Activated CD4-positive, CD25-positive, alpha-beta regulatory T cell treated with anti-CD3 and anti-CD28 coated beads, Interleukin-2, amount 50 U/mL, for 24 hours (primary cell): ENCODE data around the gene ENHO.
A peak's percentile ranks its signal among the peaks of the same experiment; 100 is the strongest.
"Not testable (repeated sequence)": the region's sequence is repeated elsewhere in the genome, so short reads cannot be mapped to it uniquely, and the experiment has no call there.

ENCODE experiments used
- ATAC-seq, 2 donors: fragments of 150-1000 bp; cut with Tn5 transposase; one replicate each; pipeline ENCODE4 v1.10.0; 2021; ENCODE audit warnings: mild to moderate bottlenecking in 1 of 2, moderate library complexity in 1 of 2

The ENHO gene

GRCh38 chr9:34505370-34506120, 17.2 kb downstream of the ENHO start:
- ATAC-seq: no peak

DNA sequence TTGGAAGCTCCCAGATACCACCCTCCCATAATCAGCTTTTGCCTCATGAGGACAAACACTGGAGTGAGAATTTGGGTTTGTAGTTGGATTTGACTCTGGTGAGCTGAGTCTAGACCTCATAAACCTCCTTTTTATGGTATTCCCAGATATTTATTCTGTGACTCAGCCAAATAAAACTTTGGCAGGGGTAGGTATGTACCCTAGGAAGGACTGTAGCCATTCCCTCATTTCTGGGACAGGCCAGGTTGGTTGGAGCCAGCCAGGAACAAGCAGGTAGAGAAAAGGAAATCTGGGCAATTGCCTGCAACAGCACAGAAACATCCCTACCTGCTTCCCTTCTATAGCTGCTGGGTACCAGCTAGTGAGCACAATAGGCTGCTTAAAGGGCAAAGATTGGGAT, 19.4 kb downstream of the ENHO start:
- no peak for ATAC-seq

DNA sequence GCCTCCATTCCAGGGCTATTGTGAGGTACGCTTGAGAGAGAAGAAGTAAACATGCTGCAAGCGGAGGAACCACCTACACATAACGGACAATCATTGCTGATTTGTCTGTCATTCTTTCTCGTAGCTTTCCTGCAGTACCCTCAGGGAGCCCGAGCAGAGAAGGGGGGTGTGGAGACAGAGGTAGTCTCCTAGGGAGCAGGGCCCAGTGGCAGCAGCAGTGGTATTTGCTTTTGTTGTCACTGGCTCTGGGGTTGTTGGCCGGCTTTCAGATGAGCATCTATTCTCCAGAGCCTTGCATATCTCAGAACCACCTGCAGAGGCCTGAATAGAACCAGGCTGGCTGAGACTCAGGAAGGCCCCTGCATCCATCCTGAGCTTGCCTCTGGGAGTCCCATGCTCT, 19.9 kb downstream of the ENHO start:
- no peak for ATAC-seq

DNA sequence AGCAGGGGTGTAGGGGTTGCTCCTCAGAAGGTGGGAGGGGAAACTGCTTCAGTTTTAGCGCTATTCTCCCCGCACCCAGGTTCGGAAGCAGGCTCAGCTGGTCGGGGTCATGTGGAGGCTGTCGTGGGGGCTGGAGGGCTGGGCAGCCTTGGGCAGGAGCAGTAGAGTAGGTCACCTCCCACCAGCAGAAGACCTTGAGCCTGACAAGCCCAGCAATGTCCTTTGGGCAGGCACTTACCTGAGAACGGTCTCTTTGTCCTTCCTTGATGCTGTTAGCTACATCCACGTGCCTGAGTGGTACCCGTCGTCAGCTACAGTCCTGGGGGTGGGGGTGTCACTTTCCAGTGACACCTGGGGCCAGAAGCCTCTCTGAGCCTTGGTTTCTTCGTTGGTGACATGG, 20.3 kb downstream of the ENHO start:
- ATAC-seq: no peak

GRCh38 chr9:34501889-34502425, 20.8 kb downstream of the ENHO start:
- ATAC-seq: no peak

GRCh38 chr9:34501372-34501771, 21.4 kb downstream of the ENHO start:
- ATAC-seq: no peak

GRCh38 chr9:34500623-34501267, 22.0 kb downstream of the ENHO start:
- peak; percentile 91 to 95 for ATAC-seq

DNA sequence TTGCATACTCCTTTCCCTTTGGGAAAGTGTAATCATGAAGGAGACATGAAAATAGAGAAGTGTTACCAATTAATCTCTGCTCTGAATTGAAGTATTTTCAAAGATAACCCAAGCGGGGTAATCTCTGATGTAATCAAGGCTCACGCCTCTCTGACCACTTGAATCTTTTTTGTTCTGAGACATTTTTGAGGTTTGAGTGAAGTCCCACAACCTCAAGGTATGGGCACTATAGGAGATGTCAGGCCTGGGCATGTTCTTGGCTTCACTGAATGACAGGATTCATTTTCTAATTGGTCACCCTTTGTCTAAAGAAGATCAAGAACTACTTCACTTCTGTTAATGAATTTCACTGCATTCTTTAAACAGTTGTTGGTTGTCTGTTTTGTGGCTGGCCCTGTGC, 23.7 kb downstream of the ENHO start:
- ATAC-seq: no peak

DNA sequence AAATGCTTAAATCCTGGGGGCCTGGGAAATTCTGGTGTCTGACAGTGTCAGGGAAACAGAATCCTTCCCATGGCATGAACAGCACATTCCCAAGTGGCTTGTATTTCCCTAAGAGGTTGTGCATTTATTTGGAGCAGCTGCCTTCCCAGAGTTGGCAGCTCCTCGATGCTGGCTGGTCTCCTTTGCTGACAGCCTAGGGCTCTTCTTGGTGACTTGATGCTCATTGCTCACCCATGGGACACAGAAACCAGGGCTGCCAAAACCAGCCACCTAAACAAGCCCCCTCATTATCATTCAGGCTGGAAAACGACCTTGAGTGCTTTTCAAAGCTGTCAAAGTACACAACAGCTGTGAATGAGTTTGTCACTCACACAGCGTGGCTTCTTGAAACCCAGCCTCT, 24.2 kb downstream of the ENHO start:
- ATAC-seq: no peak

GRCh38 chr9:34496149-34496712, 26.6 kb downstream of the ENHO start:
- no peak for ATAC-seq

- no peak for ATAC-seq
These were observed 28.7 kb downstream of the ENHO start for GRCh38 chr9:34493972-34494535.

- no peak for ATAC-seq
These were observed 30.7 kb downstream of the ENHO start for GRCh38 chr9:34492051-34492450.

DNA sequence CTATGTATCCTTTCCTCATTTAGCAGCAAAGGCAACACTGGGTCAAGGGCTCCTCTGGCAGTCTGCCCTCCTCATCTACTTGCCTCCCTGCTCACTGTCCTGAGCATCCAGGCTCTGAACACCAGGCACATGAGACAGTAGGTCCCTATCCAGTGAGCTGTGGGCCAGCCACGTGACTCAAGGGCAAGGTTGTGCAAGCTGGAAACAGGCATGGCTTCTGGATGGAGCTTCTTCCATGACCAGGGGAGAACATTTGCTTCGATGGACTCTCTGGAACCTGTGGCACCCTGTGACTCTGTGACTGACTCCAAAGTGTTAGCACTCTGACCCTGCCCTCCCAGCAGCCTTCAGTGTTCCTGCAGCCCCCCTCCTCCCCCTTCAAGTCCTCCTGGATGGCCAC, 31.2 kb downstream of the ENHO start:
- ATAC-seq: no peak

- ATAC-seq: peak in 1 of 2 donors; percentile 36
These were observed 32.0 kb downstream of the ENHO start for GRCh38 chr9:34490760-34491159.

DNA sequence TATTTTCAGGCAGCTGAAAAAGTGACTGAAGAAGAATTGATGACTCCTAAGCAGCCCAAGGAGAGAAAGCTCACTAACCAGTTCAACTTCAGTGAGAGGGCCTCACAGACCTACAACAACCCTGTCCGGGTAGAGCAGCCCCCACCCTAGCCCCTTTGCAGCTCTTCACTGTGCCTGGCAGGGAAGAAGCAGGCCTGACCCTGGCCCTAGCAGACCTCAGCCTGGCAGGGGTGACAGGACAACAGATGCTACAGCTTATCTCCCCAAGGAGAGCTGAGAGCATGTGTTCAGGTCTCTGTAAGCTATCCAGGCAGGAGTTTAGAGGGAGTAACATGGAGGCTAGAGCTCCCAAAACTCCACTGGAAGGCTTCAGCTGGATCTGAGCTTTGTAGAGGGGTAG, 32.4 kb downstream of the ENHO start:
- ATAC-seq: no peak

GRCh38 chr9:34486572-34486971, 36.2 kb downstream of the ENHO start:
- ATAC-seq: no peak

DNA sequence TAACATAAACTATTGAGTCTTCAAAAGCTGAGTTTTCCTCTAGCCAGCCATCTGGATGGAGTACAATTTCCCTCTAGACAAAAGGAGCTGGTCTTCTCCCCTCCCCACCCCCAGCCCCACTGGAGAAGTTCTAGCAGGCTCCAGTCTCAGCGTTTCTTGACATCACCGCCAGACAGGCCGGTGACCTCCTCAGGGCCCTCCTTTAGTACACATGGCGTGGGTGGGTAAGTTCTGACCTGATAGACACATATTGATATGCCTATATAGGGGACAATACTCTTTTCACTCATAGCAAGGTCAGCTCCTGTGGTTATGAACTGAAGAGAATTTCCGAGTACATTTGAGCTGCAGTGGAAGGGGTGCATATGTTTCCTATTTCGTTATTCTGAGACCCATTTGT, 37.0 kb downstream of the ENHO start:
- ATAC-seq: no peak

DNA sequence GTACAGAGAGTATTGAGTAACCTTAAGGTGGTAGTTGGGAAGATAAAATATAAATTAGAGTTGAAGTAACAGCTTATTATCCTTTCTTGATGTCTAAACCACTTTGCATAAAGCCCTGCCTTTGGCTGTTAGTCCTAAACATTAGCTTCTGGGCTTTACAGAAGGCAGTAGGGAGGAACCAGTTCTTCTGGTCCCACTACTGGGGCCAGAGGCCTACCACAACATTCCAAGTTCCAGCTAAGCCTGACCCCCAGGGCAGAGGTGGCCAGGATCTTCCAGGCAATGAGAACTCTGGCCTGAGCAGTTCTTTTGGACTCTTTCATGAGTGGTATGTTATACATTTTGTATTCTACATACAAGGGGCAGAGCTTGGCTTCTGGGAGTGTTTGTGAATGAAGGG, 38.1 kb downstream of the ENHO start:
- no peak for ATAC-seq

DNA sequence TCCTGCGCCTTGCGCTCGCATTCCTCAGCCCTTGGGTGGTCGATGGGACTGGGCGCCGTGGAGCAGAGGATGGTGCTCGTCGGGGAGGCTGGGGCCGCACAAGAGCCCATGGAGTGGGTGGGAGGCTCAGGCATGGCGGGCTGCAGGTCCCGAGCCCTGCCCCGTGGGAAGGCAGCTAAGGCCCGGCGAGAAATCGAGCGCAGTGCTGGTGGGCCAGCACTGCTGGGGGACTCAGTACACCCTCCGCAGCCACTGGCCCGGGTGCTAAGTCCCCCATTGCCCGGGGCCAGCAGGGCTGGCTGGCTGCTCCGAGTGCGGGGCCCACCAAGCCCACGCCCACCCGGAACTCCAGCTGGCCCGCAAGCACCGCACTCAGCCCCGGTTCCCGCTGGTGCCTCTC, 40.0 kb downstream of the ENHO start:
- ATAC-seq: not testable (repeated sequence)

GRCh38 chr9:34481620-34482019, 41.2 kb downstream of the ENHO start:
- not testable (repeated sequence) for ATAC-seq

DNA sequence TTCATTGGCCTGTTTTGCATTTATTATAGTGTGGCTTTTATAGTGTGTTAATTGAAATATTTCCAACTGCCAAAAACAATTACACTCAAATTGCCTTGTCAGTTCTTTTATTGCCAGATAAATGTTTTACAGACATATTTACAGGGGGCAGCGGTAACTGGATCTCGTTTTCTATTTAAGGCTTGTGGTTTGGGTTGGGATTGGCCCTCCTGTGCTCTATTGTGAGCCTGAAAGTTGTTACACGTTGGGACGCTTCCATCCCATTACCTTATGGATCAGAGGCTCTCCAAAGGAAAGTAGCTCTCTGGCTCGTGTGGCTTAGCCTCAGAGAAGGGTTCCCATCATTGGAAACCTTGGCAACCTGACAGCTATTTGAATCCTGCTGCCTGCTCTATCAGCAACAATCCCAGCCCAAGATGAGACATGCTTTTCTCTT, 43.3 kb downstream of the ENHO start:
- ATAC-seq: no peak

DNA sequence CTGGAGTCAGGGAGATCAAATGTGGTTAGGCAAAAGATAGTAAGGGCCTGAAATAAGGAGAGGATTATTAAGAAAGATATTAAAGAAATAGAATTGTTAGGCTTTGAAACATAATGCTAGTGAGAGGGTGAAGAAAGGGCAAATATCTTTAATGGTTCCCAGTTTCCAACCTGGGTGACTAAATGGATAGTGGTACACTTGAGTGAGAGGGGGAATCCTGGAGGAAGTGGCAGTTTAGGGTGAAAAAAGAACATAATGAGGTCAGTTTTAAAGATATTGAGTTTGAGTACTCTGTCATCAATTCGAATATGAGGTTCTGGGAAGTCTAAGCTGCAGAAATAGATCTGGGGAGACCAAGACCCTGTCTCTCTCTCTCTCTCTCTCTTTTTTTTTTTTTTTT, 45.2 kb downstream of the ENHO start:
- ATAC-seq: no peak

GRCh38 chr9:34475097-34475496, 47.7 kb downstream of the ENHO start:
- no peak for ATAC-seq
